Kidney (tissue), 14 donors: ENCODE measurements around the gene CACNB4. TPM values are rescaled to one million over a fixed set of nuclear protein-coding genes. Genes with fewer than 3 reads are reported as not detected.

ENCODE experiments used
- DNase-seq, 5 donors: peaks; one replicate each; pipeline ENCODE4 v3.0.0-alpha.2; 2013 to 2020
- FAIRE-seq: peaks from 2 replicates; lab custom pipeline; 2012; peaks lifted over from hg19 to GRCh38; lab: Jason Lieb, UNC
- H3K27ac ChIP-seq, 2 donors: one replicate each; pipeline ENCODE4 v1.7.0; 2013; ENCODE audit warnings: low read depth in 2 of 2, low read length in 2 of 2, inconsistent platforms in 1 of 2
- H3K27me3 ChIP-seq: one replicate; pipeline ENCODE4 v1.7.1; 2013; ENCODE audit warnings: low read length, inconsistent platforms; ENCODE audit not compliant: control insufficient read depth, insufficient read depth
- H3K36me3 ChIP-seq, 3 donors: one replicate each; pipeline versions ENCODE4 v1.7.0 to v1.7.1; 2013; ENCODE audit warnings: low read length in 3 of 3, control low read depth in 1 of 3, inconsistent platforms in 1 of 3; ENCODE audit not compliant: insufficient read depth in 3 of 3, control insufficient read depth in 2 of 3
- H3K4me1 ChIP-seq, 3 donors: one replicate each; pipeline versions ENCODE4 v1.7.0 to v1.7.1; 2013; ENCODE audit warnings: low read length in 3 of 3, inconsistent platforms in 1 of 3, low read depth in 1 of 3; ENCODE audit not compliant: control insufficient read depth in 2 of 3, insufficient read depth in 2 of 3
- H3K4me3 ChIP-seq, 3 donors: one replicate each; pipeline versions ENCODE4 v1.7.0 to v1.8.1; 2013; ENCODE audit warnings: low read length in 3 of 3, control low read depth in 1 of 3, inconsistent platforms in 1 of 3
- H3K9ac ChIP-seq, 3 donors: one replicate each; pipeline versions ENCODE4 v1.7.0 to v1.7.1; 2013; ENCODE audit warnings: low read length in 3 of 3, control low read depth in 1 of 3, inconsistent platforms in 1 of 3
- H3K9me3 ChIP-seq, 3 donors: one replicate each; pipeline versions ENCODE4 v1.7.0 to v1.7.1; 2013; ENCODE audit warnings: low read length in 3 of 3, control low read depth in 1 of 3, inconsistent platforms in 1 of 3; ENCODE audit not compliant: control insufficient read depth in 2 of 3, insufficient read depth in 1 of 3
- intact Hi-C: fragments of 100-400 bp; cut with DNase I; formaldehyde crosslinking; loops from one replicate; pipeline ENCODE4 v1.11.1; 2022
- polyA plus RNA-seq: library from polyadenylated mRNA; stranded (reverse); fragments of 350-450 nt; fragmentation: Illumina TruSeq; extraction: RNeasy Lipid Tissue Mini Kit (QIAGEN cat#74804); gene quantifications from one replicate; pipeline ENCODE4 v1.2.3, GENCODE V29; 2014; ENCODE audit warnings: low read depth, low replicate concordance; ENCODE audit not compliant: insufficient read depth
- total RNA-seq: library from RNA; stranded (reverse); fragmentation: NEBNext Ultra II Directional; extraction: Animal tissue kit (Norgen Biotek cat#: 25700); gene quantifications from one replicate; pipeline ENCODE4 v1.2.1, GENCODE V29; 2021
- TF ChIP-seq, protein P1 (sequence below): IDR thresholded peaks from 3 replicates; pipeline ENCODE4 v1.5.1; 2012; ENCODE audit warnings: mild to moderate bottlenecking, moderate library complexity, borderline replicate concordance; ENCODE audit not compliant: insufficient read depth; ENCODE audit errors: extremely low read depth
- donor health status: control.
- donor health status: control.
- donor health status: control.
- donor health status: control.
- donor health status: control.
- donor health status: DM: yes; HTN: yes; CAD: no.
- donor health status: Normal renal cell carcinoma (clear cell type).

CACNB4 gene
- total and polyA plus RNA-seq, 2 donors from 2014 or later = 1.3 to 2.2 TPM

DNA sequence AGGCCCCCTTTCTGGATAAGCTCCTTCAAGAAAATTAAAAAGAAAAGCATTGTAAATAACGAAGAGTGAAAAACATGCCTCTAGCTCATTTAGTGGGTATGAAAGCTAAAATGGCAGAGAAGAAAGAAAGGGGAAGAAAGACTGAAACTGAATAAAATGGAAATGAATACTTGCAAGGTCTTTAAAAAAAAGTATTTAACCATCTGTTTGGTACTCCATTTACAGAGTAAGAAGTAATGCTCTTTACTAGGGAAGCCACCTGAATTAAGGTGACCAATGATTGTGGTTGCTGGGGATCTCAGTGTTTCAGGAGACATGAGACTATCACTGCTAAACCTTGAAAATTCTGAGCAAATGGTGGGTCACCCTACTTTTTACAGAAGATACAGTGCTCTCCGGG lies 253.0 kb downstream of the CACNB4 start:
- no peaks in the 10 kb centered on the region for H3K36me3 ChIP-seq
- DNase-seq (no peak), FAIRE-seq (no peak)
- TF ChIP-seq, protein P1, sequence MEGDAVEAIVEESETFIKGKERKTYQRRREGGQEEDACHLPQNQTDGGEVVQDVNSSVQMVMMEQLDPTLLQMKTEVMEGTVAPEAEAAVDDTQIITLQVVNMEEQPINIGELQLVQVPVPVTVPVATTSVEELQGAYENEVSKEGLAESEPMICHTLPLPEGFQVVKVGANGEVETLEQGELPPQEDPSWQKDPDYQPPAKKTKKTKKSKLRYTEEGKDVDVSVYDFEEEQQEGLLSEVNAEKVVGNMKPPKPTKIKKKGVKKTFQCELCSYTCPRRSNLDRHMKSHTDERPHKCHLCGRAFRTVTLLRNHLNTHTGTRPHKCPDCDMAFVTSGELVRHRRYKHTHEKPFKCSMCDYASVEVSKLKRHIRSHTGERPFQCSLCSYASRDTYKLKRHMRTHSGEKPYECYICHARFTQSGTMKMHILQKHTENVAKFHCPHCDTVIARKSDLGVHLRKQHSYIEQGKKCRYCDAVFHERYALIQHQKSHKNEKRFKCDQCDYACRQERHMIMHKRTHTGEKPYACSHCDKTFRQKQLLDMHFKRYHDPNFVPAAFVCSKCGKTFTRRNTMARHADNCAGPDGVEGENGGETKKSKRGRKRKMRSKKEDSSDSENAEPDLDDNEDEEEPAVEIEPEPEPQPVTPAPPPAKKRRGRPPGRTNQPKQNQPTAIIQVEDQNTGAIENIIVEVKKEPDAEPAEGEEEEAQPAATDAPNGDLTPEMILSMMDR = no peak
- no peak overlapping the region for H3K9ac ChIP-seq
- H3K4me3 ChIP-seq = no peak overlapping the region
- intact Hi-C loops = no loop called here
- H3K4me1 ChIP-seq = no peaks in the 10 kb centered on the region
- no peaks in the 10 kb centered on the region for H3K9me3 ChIP-seq
- no peaks in the 10 kb centered on the region for H3K27me3 ChIP-seq
- no peak overlapping the region for H3K27ac ChIP-seq

- Histone ChIP-seq H3K9ac (no peak overlapping the region), H3K27ac (no peak overlapping the region), H3K4me3 (no peak overlapping the region), H3K9me3 (no peaks in the 10 kb centered on the region), H3K27me3 (no peaks in the 10 kb centered on the region), H3K4me1 (no peaks in the 10 kb centered on the region), H3K36me3 (no peaks in the 10 kb centered on the region)
- no peak for FAIRE-seq
- TF ChIP-seq, protein P1 = no peak
- intact Hi-C loops = no loop called here
- DNase-seq = no peak
Measured at GRCh38 chr2:151845481-151845880, 253.4 kb downstream of the CACNB4 start.

GRCh38 chr2:151844211-151844896 lies 254.5 kb downstream of the CACNB4 start:
- DNase-seq = peak in 2 of 5 donors; percentile 22 to 71
- TF ChIP-seq, protein P1 = no peak
- no peak for FAIRE-seq

More at GRCh38 chr2:151844211-151844896, 254.5 kb downstream of the CACNB4 start:
- Histone ChIP-seq H3K9me3 (no peaks in the 10 kb centered on the region), H3K27me3 (no peaks in the 10 kb centered on the region), H3K4me3 (no peak overlapping the region), H3K9ac (no peak overlapping the region), H3K36me3 (no peaks in the 10 kb centered on the region), H3K27ac (no peak overlapping the region), H3K4me1 (no peaks in the 10 kb centered on the region)
- intact Hi-C loops = no loop called here
